ENCODE data around the gene ARAP1. TPM values are rescaled to one million over a fixed set of nuclear protein-coding genes. Genes with fewer than 3 reads are reported as not detected.

ARAP1 gene
- total RNA-seq, 1 experiment from 2014 or later: 47.0 TPM

- BruUV-seq (replicated peaks): no TSS peak
- DNase-seq (ENCODE audit: unreplicated experiment): no peak
- TF ChIP-seq CTCF (IDR thresholded peaks at IDR 0.05; ENCODE audit: unreplicated experiment): no peak
- intact Hi-C loops (cut with micrococcal nuclease): no loop called here
- Mint-ChIP-seq H3K9me3 (ENCODE audit: unreplicated experiment) (no peaks in the 10 kb centered on the region), H3K36me3 (ENCODE audit: insufficient read depth, unreplicated experiment) (no peaks in the 10 kb centered on the region), H3K4me3 (ENCODE audit: unreplicated experiment) (no peak overlapping the region), H3K27ac (ENCODE audit: low read depth, unreplicated experiment) (no peak overlapping the region), H3K27me3 (ENCODE audit: insufficient read depth, unreplicated experiment) (peaks cover 11% of the 10 kb centered on the region), H3K4me1 (ENCODE audit: insufficient read depth, unreplicated experiment) (peaks cover 5% of the 10 kb centered on the region)
- POLR2A ChIA-PET: no interaction called here
- CTCF ChIA-PET: interaction anchor here (1.0 kb wide), 1 partner anchor 177 kb away, joined by 4 read pairs; no protein-coding TSS in a partner anchor
These were observed 103.6 kb downstream of the ARAP1 start for GRCh38 chr11:72648384-72649136.

GRCh38 chr11:72647882-72648281, 104.3 kb downstream of the ARAP1 start:
- no peaks in the 10 kb centered on the region for H3K36me3 Mint-ChIP-seq (ENCODE audit: insufficient read depth, unreplicated experiment)
- H3K4me1 Mint-ChIP-seq (ENCODE audit: insufficient read depth, unreplicated experiment): peaks cover 7% of the 10 kb centered on the region
- BruUV-seq (replicated peaks): no TSS peak
- H3K27ac Mint-ChIP-seq (ENCODE audit: low read depth, unreplicated experiment): no peak overlapping the region
- CTCF ChIA-PET: interaction anchor here (1.0 kb wide), 1 partner anchor 176 kb away, joined by 4 read pairs; no protein-coding TSS in a partner anchor
- peaks cover 11% of the 10 kb centered on the region for H3K27me3 Mint-ChIP-seq (ENCODE audit: insufficient read depth, unreplicated experiment)
- no peak for DNase-seq (ENCODE audit: unreplicated experiment)
- no peaks in the 10 kb centered on the region for H3K9me3 Mint-ChIP-seq (ENCODE audit: unreplicated experiment)
- no peak overlapping the region for H3K4me3 Mint-ChIP-seq (ENCODE audit: unreplicated experiment)
- TF ChIP-seq CTCF (IDR thresholded peaks at IDR 0.05; ENCODE audit: unreplicated experiment): no peak
- POLR2A ChIA-PET: interaction anchor here (0.6 kb wide), 2 partner anchors 71 to 152 kb away, joined by 3 read pairs; no protein-coding TSS in a partner anchor
- intact Hi-C loops (cut with micrococcal nuclease): no loop called here

DNA sequence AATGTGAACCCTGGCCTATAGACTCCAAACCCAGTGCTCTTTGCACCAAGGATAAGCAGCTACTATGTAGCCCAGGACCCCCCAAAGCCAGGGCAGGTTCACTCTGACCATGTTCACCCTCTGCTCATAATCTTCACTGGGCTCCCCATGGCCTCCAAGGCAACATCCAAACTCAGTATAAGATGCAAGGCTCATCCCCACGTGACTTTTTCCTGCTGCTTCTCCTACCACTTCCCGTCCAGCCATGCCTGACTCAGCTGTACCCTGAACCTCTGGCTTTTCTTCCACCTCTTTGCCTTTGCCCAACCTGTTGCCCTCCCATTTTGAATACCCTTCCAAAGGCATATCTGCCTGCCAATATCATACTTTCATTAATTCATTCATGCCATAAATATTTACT, 105.7 kb downstream of the ARAP1 start:
- POLR2A ChIA-PET: no interaction called here
- H3K4me3 Mint-ChIP-seq (ENCODE audit: unreplicated experiment): no peak overlapping the region
- peaks cover 11% of the 10 kb centered on the region for H3K27me3 Mint-ChIP-seq (ENCODE audit: insufficient read depth, unreplicated experiment)
- TF ChIP-seq CTCF (IDR thresholded peaks at IDR 0.05; ENCODE audit: unreplicated experiment): no peak
- DNase-seq (ENCODE audit: unreplicated experiment): no peak
- H3K9me3 Mint-ChIP-seq (ENCODE audit: unreplicated experiment): no peaks in the 10 kb centered on the region
- intact Hi-C loops (cut with micrococcal nuclease): no loop called here
- CTCF ChIA-PET: interaction anchor here (0.7 to 2.2 kb wide), 3 partner anchors 32 to 175 kb away, joined by 3 to 8 read pairs (median 3); no protein-coding TSS in a partner anchor
- no TSS peak for BruUV-seq (replicated peaks)
- no peak overlapping the region for H3K27ac Mint-ChIP-seq (ENCODE audit: low read depth, unreplicated experiment)
- H3K36me3 Mint-ChIP-seq (ENCODE audit: insufficient read depth, unreplicated experiment): no peaks in the 10 kb centered on the region
- H3K4me1 Mint-ChIP-seq (ENCODE audit: insufficient read depth, unreplicated experiment): peaks cover 7% of the 10 kb centered on the region

GRCh38 chr11:72646024-72646423, 106.2 kb downstream of the ARAP1 start:
- TF ChIP-seq CTCF (IDR thresholded peaks at IDR 0.05; ENCODE audit: unreplicated experiment): no peak
- Mint-ChIP-seq H3K4me1 (ENCODE audit: insufficient read depth, unreplicated experiment) (peaks cover 7% of the 10 kb centered on the region), H3K9me3 (ENCODE audit: unreplicated experiment) (no peaks in the 10 kb centered on the region), H3K27me3 (ENCODE audit: insufficient read depth, unreplicated experiment) (peaks cover 8% of the 10 kb centered on the region), H3K4me3 (ENCODE audit: unreplicated experiment) (no peak overlapping the region), H3K27ac (ENCODE audit: low read depth, unreplicated experiment) (no peak overlapping the region), H3K36me3 (ENCODE audit: insufficient read depth, unreplicated experiment) (no peaks in the 10 kb centered on the region)
- ChIA-PET POLR2A (no interaction called here), CTCF (interaction anchor here (0.7 to 2.2 kb wide), 3 partner anchors 32 to 175 kb away, joined by 3 to 8 read pairs (median 3); no protein-coding TSS in a partner anchor)
- no TSS peak for BruUV-seq (replicated peaks)
- intact Hi-C loops (cut with micrococcal nuclease): no loop called here
- DNase-seq (ENCODE audit: unreplicated experiment): no peak

All from MCF 10A (cell line).